Suprapubic skin (tissue), 4 donors: ENCODE results near the gene SH3BP4. TPM values are rescaled to one million over a fixed set of nuclear protein-coding genes. Genes with fewer than 3 reads are reported as not detected.

Experiments used
- DNase-seq, 2 donors: peaks; one replicate each; pipeline ENCODE4 v3.0.0-alpha.2; 2019; ENCODE audit warnings: low spot score in 2 of 2
- H3K27ac ChIP-seq: fragments of 200-600 bp; sonication (generic); one replicate; pipeline ENCODE4 v1.5.1; 2019
- H3K27me3 ChIP-seq: fragments of 200-600 bp; sonication (generic); one replicate; pipeline ENCODE4 v1.5.1; 2019
- H3K36me3 ChIP-seq: fragments of 200-600 bp; sonication (generic); one replicate; pipeline ENCODE4 v1.5.1; 2019
- H3K4me1 ChIP-seq: fragments of 200-600 bp; sonication (generic); one replicate; pipeline ENCODE4 v1.5.1; 2019
- H3K4me3 ChIP-seq: fragments of 200-600 bp; sonication (generic); one replicate; pipeline ENCODE4 v1.5.1; 2019; ENCODE audit warnings: mild to moderate bottlenecking
- H3K9me3 ChIP-seq: fragments of 200-600 bp; sonication (generic); one replicate; pipeline ENCODE4 v1.5.1; 2019
- EP300 ChIP-seq: sonication (generic); formaldehyde crosslinking; IDR thresholded peaks from one replicate; pipeline ENCODE4 v1.6.1; 2017; ENCODE audit warnings: antibody characterized with exemption
- POLR2A ChIP-seq, 2 donors: fragments of 450-650 bp; IDR thresholded peaks; one replicate each; pipeline ENCODE4 v1.6.1; 2017; ENCODE audit warnings: antibody characterized with exemption in 2 of 2, mild to moderate bottlenecking in 2 of 2, moderate library complexity in 2 of 2
- POLR2AphosphoS5 ChIP-seq, 3 donors: sonication (generic); formaldehyde crosslinking; IDR thresholded peaks; one replicate each; pipeline ENCODE4 v1.6.1; 2017; ENCODE audit warnings: antibody characterized with exemption in 3 of 3
- WGBS: methylation state at CpG from one replicate; pipeline ENCODE4 v1.1.5; 2018; 5-methylcytosine and 5-hydroxymethylcytosine counted together
- total RNA-seq, 4 donors: library from RNA; depleted of rRNA; stranded (reverse); fragments of >200 nt; gene quantifications; one replicate each; pipeline ENCODE4 v1.1.0, GENCODE V29; 2016
- TF ChIP-seq, protein P1 (sequence below), 2 donors: fragments of 200-600 bp in 1 of 2; fragments of 450-650 bp in 1 of 2; sonication (generic) in 1 of 2; IDR thresholded peaks; one replicate each; pipeline ENCODE4 v1.5.1; 2016 to 2019; ENCODE audit warnings: antibody characterized with exemption in 2 of 2, mild to moderate bottlenecking in 1 of 2, moderate library complexity in 1 of 2

SH3BP4 gene
- total RNA-seq, 4 donors from 2014 or later: 38.6 to 82.6 (median 58.6) TPM

DNA sequence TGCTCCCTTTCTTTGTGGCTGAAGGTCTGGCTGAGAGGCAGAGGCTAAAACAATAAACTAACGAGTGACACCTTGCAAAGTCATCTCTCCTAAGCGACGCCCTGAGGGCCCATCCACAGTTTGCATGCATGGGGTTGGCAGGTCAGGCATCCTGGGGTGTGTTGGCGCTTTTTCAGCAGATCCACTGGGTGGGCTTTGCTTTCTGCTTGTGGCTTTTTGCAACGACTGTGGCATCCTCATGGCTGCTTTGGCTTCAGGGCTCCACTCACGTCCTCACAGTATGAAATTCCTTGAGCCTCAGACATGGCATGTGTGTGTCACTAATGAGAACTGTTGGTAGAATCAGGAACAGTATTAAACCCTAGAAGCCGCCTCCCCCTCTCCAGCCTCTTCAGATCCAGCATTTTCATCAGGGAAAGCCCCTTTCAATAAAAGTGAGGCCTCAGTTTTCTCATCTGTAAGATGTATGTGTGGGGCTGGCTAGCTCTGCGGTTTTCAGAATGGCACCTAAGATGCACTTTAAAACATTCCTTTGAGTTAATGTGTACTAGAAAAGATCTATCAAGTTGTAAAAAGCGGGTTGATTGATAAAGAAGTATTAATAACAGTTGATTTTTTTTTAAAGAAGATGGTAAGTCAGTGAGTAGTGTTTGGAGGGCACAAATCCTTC lies 72.5 kb downstream of the SH3BP4 start:
- WGBS: 81% methylated on average over 9 of the region's 9 CpGs
- peak in 1 of 2 donors; percentile 60 for DNase-seq
- no peak overlapping the region for H3K27ac ChIP-seq

DNA sequence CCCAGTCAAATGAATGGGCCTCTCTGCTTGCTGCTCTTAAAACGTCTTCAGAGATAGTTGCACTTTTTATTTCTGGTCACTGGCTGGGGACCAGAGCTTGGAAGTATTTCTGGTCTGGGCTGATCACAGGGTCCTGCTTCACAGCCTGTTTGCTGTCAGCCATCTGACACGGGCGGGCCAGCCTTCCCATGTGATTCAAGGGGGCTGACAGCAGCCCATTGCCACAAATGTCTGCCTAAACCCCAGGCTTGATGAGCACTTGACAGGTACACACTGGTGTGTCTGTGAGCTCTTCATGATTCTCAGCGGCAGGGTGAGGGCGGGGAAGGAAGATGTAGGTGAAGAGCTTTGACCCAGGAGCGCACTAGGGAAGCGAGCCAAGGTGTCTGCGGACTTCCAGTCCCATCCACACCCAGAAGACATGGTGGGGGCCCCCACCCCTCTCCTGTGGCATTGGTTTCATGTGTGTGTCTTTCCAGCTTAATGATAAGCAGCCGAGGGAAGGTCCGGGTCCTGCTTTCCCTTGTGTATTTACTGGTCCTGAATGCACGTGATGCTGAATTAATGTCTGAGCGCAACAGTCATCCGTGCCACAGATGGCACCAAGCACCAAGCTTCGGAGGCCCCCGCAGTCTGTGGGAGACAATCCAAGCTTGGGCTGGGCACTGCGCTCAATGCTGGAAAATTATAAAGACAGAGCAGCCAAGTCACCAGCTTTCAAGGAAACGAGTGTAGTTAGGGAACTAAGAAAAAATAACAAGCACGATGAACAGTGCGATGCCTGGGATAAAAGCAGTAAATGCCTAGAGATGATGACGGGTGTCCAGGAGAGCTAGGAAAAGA lies 73.3 kb downstream of the SH3BP4 start:
- DNase-seq: peak in 1 of 2 donors; percentile 55
- no peak for TF ChIP-seq POLR2A (IDR thresholded peaks at IDR 0.05)
- TF ChIP-seq POLR2AphosphoS5 (IDR thresholded peaks at IDR 0.05): no peak
- TF ChIP-seq EP300: no peak
- TF ChIP-seq, protein P1, sequence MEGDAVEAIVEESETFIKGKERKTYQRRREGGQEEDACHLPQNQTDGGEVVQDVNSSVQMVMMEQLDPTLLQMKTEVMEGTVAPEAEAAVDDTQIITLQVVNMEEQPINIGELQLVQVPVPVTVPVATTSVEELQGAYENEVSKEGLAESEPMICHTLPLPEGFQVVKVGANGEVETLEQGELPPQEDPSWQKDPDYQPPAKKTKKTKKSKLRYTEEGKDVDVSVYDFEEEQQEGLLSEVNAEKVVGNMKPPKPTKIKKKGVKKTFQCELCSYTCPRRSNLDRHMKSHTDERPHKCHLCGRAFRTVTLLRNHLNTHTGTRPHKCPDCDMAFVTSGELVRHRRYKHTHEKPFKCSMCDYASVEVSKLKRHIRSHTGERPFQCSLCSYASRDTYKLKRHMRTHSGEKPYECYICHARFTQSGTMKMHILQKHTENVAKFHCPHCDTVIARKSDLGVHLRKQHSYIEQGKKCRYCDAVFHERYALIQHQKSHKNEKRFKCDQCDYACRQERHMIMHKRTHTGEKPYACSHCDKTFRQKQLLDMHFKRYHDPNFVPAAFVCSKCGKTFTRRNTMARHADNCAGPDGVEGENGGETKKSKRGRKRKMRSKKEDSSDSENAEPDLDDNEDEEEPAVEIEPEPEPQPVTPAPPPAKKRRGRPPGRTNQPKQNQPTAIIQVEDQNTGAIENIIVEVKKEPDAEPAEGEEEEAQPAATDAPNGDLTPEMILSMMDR (IDR thresholded peaks at IDR 0.05): no peak
- H3K4me1 ChIP-seq: peaks cover 51% of the 10 kb centered on the region
- no peak overlapping the region for H3K4me3 ChIP-seq
- H3K27ac ChIP-seq: no peak overlapping the region
- H3K36me3 ChIP-seq: no peaks in the 10 kb centered on the region
- WGBS: 46% methylated on average over 20 of the region's 20 CpGs
- no peaks in the 10 kb centered on the region for H3K27me3 ChIP-seq
- no peaks in the 10 kb centered on the region for H3K9me3 ChIP-seq

More for the DNA sequence above, 72.5 kb downstream of the SH3BP4 start:
- no peaks in the 10 kb centered on the region for H3K27me3 ChIP-seq
- H3K9me3 ChIP-seq: no peaks in the 10 kb centered on the region
- no peak overlapping the region for H3K4me3 ChIP-seq
- TF ChIP-seq POLR2AphosphoS5 (IDR thresholded peaks at IDR 0.05) (no peak), POLR2A (IDR thresholded peaks at IDR 0.05) (no peak), EP300 (no peak)
- TF ChIP-seq, protein P1 (IDR thresholded peaks at IDR 0.05): no peak
- peaks cover 43% of the 10 kb centered on the region for H3K4me1 ChIP-seq
- no peaks in the 10 kb centered on the region for H3K36me3 ChIP-seq

DNA sequence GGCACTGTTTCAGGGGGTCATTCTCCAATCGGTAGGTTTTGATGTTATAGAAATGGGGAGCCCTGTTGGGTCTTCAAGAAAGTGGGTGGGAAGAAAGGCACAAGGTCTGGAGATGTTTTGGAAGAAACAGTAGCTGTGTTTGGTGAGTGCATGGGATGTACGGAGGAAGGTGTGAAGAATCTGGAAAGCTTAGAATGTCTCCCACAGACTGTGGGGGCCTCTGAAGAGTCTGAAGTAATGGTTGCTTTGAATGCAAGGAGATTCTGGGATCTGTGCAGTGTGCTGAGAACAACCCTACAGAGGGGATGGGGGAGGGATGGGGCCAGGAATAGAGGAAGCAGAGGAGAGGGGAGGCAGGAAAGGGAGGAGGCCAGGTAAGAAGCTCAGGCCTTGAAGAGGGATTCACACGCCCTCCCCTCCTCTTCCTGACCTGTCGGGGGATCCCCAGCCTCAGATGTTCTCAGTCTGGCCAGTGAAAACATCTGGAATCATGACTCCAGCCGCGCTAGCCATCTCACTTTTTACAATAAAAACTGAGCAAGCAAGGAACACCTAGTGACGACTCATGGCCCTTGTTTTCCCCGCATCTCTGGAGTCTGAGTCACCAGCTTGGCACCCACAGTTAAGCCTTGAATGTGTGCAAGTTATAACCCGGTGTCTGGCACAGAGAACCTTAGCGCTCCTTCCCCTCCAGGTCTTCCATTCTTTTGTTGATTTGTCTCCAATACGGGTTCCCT lies 74.2 kb downstream of the SH3BP4 start:
- 44% methylated on average over 11 of the region's 11 CpGs for WGBS
- TF ChIP-seq, protein P1 (IDR thresholded peaks at IDR 0.05): no peak
- TF ChIP-seq POLR2AphosphoS5 (IDR thresholded peaks at IDR 0.05) (no peak), POLR2A (IDR thresholded peaks at IDR 0.05) (no peak), EP300 (no peak)
- Histone ChIP-seq H3K36me3 (no peaks in the 10 kb centered on the region), H3K4me3 (peak overlapping the region; percentile 15), H3K9me3 (no peaks in the 10 kb centered on the region), H3K27me3 (no peaks in the 10 kb centered on the region), H3K4me1 (peaks cover 54% of the 10 kb centered on the region), H3K27ac (peak overlapping the region; percentile 84)
- peak in 1 of 2 donors; percentile 67 for DNase-seq

DNA sequence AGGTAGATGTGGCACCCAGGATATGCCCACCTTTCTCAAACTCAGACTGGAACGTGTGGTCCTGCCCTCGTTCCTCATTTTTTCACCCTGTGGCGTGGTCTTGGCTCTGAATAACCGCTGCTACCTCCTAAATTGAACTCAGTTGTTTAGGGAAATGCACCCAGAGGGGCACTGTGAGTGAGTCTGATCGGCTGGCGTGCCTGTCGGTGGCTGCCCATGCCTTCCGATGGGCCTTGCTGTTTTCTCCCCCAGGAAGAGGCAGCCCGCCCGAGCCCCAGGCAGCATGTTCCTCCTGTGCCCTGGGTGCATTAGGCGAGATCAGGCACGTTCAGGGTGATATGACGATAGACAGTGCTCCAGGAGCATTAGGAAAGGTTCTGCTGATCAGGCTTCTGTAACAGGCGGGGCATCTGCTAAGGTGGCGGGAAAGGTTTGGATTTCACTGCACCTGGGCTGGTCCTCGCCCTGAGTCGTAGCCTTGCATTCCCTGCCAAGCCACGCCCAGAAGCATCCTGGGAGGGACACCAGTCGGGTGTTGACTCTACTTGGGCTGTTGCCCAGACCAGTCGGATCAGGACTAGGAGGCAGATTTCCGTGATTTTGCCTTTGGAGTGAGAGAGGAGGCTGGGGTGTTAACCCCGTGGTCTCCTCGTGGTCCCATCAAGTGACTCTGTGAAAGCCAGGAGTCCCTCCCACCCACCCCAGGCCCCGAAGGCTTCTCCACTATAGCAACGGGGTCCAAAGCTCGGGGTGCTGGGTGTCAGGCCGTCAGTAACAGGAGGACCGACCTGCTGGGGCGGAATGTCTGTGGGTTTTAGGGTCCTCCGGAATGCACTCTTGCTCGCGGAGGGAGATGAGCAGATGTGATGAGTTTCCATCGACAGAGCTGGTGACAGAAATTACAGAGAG lies 75.1 kb downstream of the SH3BP4 start:
- peak overlapping the region; percentile 15 for H3K4me3 ChIP-seq
- H3K27ac ChIP-seq: peak overlapping the region; percentile 84
- no peaks in the 10 kb centered on the region for H3K9me3 ChIP-seq
- no peaks in the 10 kb centered on the region for H3K27me3 ChIP-seq
- TF ChIP-seq POLR2A (IDR thresholded peaks at IDR 0.05): no peak
- TF ChIP-seq EP300: no peak
- TF ChIP-seq POLR2AphosphoS5 (IDR thresholded peaks at IDR 0.05): no peak
- TF ChIP-seq, protein P1 (IDR thresholded peaks at IDR 0.05): no peak
- DNase-seq: peak in 1 of 2 donors; percentile 89
- peaks cover 54% of the 10 kb centered on the region for H3K4me1 ChIP-seq
- H3K36me3 ChIP-seq: no peaks in the 10 kb centered on the region
- 43% methylated on average over 23 of the region's 33 CpGs for WGBS
